NB4 (cell line): ENCODE results near the gene MRPL38.

Experiments
- MYC ChIP-seq: IDR thresholded peaks from 2 replicates; pipeline ENCODE4 v1.6.1; 2011; ENCODE audit warnings: low read depth, low read length
- POLR2A ChIP-seq: IDR thresholded peaks from 2 replicates; pipeline ENCODE4 v1.6.1; 2011; ENCODE audit warnings: mild to moderate bottlenecking; ENCODE audit not compliant: insufficient read length; ENCODE audit errors: extremely low read depth
- TF ChIP-seq, protein P1 (sequence below): IDR thresholded peaks from one replicate; pipeline ENCODE4 v1.5.1; 2012; ENCODE audit warnings: low read depth, low read length
- TF ChIP-seq, protein P2 (sequence below): IDR thresholded peaks from 2 replicates; pipeline ENCODE4 v1.6.1; 2011; ENCODE audit warnings: low read depth, low read length

DNA sequence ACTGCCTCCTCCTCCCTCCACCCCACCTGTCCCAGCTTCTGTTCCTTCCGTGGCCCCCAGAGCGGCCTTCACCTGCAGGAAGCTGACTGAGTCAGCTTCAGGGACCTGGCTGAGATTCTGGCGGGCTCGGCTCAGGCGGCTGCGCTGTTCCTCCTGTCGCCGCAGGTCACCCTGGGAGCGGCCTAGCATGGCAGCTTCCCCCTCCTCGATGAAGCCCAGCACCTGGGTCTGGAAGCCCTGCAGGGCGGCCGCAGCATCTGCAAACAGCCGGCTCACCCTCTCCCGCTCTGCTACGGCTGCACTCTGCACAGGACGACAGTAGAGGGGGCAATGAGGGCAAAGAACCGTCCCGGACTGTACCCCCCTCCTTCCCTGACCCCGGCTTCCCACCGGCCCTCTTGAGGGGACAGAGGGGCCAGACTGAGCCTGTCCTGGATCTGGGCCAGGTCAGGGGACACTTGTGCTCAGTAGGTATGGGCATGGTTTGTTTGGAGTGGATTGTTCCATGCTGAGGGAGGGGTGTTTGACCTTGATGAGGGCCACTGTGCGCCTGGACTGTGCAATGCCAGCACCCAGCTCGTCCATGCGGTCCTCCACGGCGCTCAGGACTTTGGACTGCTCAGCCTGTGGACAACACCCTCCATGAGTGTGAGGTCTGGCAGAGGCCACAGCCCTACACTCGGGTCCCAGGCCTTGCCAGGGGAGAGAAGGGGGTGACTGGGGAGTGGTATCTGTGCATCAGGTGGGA is 28.3 kb downstream of the MRPL38 start:
- TF ChIP-seq, protein P1, sequence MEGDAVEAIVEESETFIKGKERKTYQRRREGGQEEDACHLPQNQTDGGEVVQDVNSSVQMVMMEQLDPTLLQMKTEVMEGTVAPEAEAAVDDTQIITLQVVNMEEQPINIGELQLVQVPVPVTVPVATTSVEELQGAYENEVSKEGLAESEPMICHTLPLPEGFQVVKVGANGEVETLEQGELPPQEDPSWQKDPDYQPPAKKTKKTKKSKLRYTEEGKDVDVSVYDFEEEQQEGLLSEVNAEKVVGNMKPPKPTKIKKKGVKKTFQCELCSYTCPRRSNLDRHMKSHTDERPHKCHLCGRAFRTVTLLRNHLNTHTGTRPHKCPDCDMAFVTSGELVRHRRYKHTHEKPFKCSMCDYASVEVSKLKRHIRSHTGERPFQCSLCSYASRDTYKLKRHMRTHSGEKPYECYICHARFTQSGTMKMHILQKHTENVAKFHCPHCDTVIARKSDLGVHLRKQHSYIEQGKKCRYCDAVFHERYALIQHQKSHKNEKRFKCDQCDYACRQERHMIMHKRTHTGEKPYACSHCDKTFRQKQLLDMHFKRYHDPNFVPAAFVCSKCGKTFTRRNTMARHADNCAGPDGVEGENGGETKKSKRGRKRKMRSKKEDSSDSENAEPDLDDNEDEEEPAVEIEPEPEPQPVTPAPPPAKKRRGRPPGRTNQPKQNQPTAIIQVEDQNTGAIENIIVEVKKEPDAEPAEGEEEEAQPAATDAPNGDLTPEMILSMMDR = no peak
- TF ChIP-seq, protein P2, sequence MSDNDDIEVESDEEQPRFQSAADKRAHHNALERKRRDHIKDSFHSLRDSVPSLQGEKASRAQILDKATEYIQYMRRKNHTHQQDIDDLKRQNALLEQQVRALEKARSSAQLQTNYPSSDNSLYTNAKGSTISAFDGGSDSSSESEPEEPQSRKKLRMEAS = no peak
- TF ChIP-seq POLR2A (no peak), MYC (no peak)
